ENCODE data around the gene CLCN1.

Gene CLCN1

DNA sequence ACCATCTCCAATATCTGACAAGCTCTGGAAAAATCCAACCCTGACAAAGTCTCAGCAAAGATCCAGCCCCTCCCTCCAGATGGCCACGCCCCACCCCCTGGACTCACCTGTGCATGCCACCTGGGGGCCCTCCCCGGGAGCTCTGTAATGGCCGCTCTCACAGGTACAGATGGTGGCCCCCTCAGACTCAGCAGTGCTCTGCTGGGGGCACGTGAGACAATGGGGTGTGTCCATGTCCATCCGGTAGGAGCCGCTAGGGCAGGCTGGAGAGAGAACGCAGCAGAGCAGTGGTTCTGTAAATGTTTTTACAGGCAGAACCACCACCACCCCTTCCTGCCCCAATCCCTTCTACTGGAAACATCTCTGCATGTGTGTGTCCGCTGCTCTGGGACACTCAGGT lies 83.2 kb downstream of the CLCN1 start:
- DNase-seq, result no peak

DNA sequence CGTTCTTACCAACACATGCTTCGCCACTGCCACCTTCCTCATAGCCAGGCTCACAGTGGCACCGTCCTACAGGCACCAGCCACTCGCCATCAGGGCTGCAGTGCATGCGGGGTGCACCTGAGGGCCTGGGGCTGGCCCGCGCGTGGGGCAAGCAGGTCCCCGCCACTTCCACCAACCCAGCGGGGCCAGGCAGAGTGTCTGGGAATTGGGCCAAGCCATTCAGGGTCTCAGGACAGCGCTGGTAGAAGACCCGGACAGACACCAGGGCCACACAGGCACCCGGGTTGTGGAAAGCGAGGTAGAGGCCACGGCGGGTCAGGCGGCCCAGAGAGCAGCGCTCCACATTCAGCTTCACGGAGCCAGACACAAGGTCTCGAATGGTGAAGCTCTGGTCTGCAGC lies 83.7 kb downstream of the CLCN1 start:
- DNase-seq, result no peak

- DNase-seq, result no peak
Observed at GRCh38 chr7:143401265-143401664, 85.4 kb downstream of the CLCN1 start.
